ENCODE data around the gene ERMN. TPM values are rescaled to one million over a fixed set of nuclear protein-coding genes. Genes with fewer than 3 reads are reported as not detected.

ERMN gene
- total RNA-seq, 2 experiments from 2014 or later: 17.3 to 18.0 TPM

DNA sequence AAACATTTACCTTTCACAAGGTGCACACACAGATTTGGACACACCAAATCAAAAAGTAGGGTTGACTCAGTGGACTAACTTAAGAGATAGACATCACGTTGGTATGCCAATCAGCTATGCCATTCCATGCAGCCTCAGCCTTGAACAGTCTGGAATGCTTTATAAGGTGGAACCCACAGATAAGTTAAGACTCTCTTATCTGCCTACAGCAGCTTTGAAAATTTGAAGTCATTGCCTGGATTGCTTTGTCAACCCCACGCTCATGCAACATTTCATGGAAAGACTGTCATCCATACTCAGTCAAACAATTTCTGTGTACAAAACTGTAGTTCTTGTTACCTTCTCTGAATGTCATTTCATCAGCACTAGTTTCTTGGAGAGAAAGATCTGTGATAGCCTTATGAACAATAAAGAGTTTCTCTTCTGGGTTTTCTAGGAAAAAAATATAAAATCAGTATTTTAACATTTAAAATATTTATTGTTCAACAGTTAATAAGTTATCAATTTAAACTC, 1.2 kb downstream of the ERMN start:
- ChIA-PET POLR2A (interaction anchor here (0.7 kb wide), 1 partner anchor 54 kb away, joined by 3 read pairs; no protein-coding TSS in a partner anchor), CTCF (interaction anchor here (1.5 kb wide), 1 partner anchor 19 kb away, joined by 3 read pairs; no protein-coding TSS in a partner anchor)
- H3K9me3 Mint-ChIP-seq: no peaks in the 10 kb centered on the region
- H3K27ac Mint-ChIP-seq: no peak overlapping the region
- Histone ChIP-seq H3K4me3 (ENCODE audit: low read length) (no peak overlapping the region), H3K27me3 (ENCODE audit: control insufficient read depth in 1 of 2, insufficient read depth in 2 of 2, low read length in 2 of 2) (no peaks in the 10 kb centered on the region), H3K36me3 (ENCODE audit: insufficient read depth, low read length) (no peaks in the 10 kb centered on the region), H3K4me1 (ENCODE audit: insufficient read depth, low read length) (peaks cover 9% of the 10 kb centered on the region), H3K27ac (ENCODE audit: low read depth in 1 of 2, low read length in 2 of 2) (no peak overlapping the region), H3K9me3 (ENCODE audit: control insufficient read depth in 1 of 2, insufficient read depth in 1 of 2, low read length in 2 of 2) (no peaks in the 10 kb centered on the region)
- H3K27me3 Mint-ChIP-seq: no peaks in the 10 kb centered on the region
- peaks cover 9% of the 10 kb centered on the region for H3K36me3 Mint-ChIP-seq (ENCODE audit: low read depth)
- peaks cover 23% of the 10 kb centered on the region for H3K4me1 Mint-ChIP-seq (ENCODE audit: low read depth)
- no peak overlapping the region for H3K4me3 Mint-ChIP-seq
- ATAC-seq (ENCODE audit: poor library complexity) (no peak), DNase-seq (no peak)
- TF ChIP-seq, protein P1, sequence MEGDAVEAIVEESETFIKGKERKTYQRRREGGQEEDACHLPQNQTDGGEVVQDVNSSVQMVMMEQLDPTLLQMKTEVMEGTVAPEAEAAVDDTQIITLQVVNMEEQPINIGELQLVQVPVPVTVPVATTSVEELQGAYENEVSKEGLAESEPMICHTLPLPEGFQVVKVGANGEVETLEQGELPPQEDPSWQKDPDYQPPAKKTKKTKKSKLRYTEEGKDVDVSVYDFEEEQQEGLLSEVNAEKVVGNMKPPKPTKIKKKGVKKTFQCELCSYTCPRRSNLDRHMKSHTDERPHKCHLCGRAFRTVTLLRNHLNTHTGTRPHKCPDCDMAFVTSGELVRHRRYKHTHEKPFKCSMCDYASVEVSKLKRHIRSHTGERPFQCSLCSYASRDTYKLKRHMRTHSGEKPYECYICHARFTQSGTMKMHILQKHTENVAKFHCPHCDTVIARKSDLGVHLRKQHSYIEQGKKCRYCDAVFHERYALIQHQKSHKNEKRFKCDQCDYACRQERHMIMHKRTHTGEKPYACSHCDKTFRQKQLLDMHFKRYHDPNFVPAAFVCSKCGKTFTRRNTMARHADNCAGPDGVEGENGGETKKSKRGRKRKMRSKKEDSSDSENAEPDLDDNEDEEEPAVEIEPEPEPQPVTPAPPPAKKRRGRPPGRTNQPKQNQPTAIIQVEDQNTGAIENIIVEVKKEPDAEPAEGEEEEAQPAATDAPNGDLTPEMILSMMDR (IDR thresholded peaks at IDR 0.05): no peak
- intact Hi-C loops (cut with DNase I, micrococcal nuclease): loop anchor here in 1 of 2 experiments (10.0 kb wide), 1 partner anchor 550 kb away; the partner anchor contains the start of gene ACVR1

- ATAC-seq (ENCODE audit: poor library complexity) (no peak), DNase-seq (no peak)
- Histone ChIP-seq H3K4me3 (ENCODE audit: low read length) (no peak overlapping the region), H3K9me3 (ENCODE audit: control insufficient read depth in 1 of 2, insufficient read depth in 1 of 2, low read length in 2 of 2) (no peaks in the 10 kb centered on the region), H3K27me3 (ENCODE audit: control insufficient read depth in 1 of 2, insufficient read depth in 2 of 2, low read length in 2 of 2) (no peaks in the 10 kb centered on the region), H3K36me3 (ENCODE audit: insufficient read depth, low read length) (no peaks in the 10 kb centered on the region), H3K4me1 (ENCODE audit: insufficient read depth, low read length) (peaks cover 2% of the 10 kb centered on the region), H3K27ac (ENCODE audit: low read depth in 1 of 2, low read length in 2 of 2) (no peak overlapping the region)
- Mint-ChIP-seq H3K27me3 (no peaks in the 10 kb centered on the region), H3K36me3 (ENCODE audit: low read depth) (peaks cover 9% of the 10 kb centered on the region), H3K4me3 (no peak overlapping the region), H3K9me3 (no peaks in the 10 kb centered on the region), H3K27ac (no peak overlapping the region), H3K4me1 (ENCODE audit: low read depth) (peaks cover 5% of the 10 kb centered on the region)
- POLR2A ChIA-PET: interaction anchor here (1.0 kb wide), 1 partner anchor 110 kb away, joined by 3 read pairs; no protein-coding TSS in a partner anchor
- intact Hi-C loops (cut with DNase I, micrococcal nuclease): loop anchor here in 1 of 2 experiments (10.0 kb wide), 1 partner anchor 552 kb away; the partner anchor contains the start of gene ACVR1
- TF ChIP-seq, protein P1 (IDR thresholded peaks at IDR 0.05): no peak
- CTCF ChIA-PET: interaction anchor here (2.1 kb wide), 1 partner anchor 170 kb away, joined by 6 read pairs; no protein-coding TSS in a partner anchor
Observed at GRCh38 chr2:157322432-157322831, 3.2 kb downstream of the ERMN start.

- ChIA-PET CTCF (no interaction called here), POLR2A (no interaction called here)
- no peaks in the 10 kb centered on the region for H3K4me1 Mint-ChIP-seq (ENCODE audit: low read depth)
- Histone ChIP-seq H3K27ac (ENCODE audit: low read depth in 1 of 2, low read length in 2 of 2) (no peak overlapping the region), H3K4me3 (ENCODE audit: low read length) (no peak overlapping the region), H3K9me3 (ENCODE audit: control insufficient read depth in 1 of 2, insufficient read depth in 1 of 2, low read length in 2 of 2) (no peaks in the 10 kb centered on the region), H3K4me1 (ENCODE audit: insufficient read depth, low read length) (no peaks in the 10 kb centered on the region), H3K27me3 (ENCODE audit: control insufficient read depth in 1 of 2, insufficient read depth in 2 of 2, low read length in 2 of 2) (no peaks in the 10 kb centered on the region), H3K36me3 (ENCODE audit: insufficient read depth, low read length) (no peaks in the 10 kb centered on the region)
- H3K4me3 Mint-ChIP-seq: no peak overlapping the region
- TF ChIP-seq, protein P1 (IDR thresholded peaks at IDR 0.05): no peak
- H3K27me3 Mint-ChIP-seq: no peaks in the 10 kb centered on the region
- H3K9me3 Mint-ChIP-seq: no peaks in the 10 kb centered on the region
- DNase-seq (no peak), ATAC-seq (ENCODE audit: poor library complexity) (no peak)
- peaks cover 9% of the 10 kb centered on the region for H3K36me3 Mint-ChIP-seq (ENCODE audit: low read depth)
- no peak overlapping the region for H3K27ac Mint-ChIP-seq
- intact Hi-C loops (cut with DNase I, micrococcal nuclease): loop anchor here in 1 of 2 experiments (10.0 kb wide), 1 partner anchor 553 kb away; the partner anchor contains the start of gene ACVR1
Observed at GRCh38 chr2:157321466-157321865, 4.2 kb downstream of the ERMN start.

All from CD4-positive, alpha-beta T cell (primary cell).